IPS-15b (cell line): ENCODE data around the gene SLC24A3.

Source experiments
- H3K27me3 ChIP-seq: one replicate; pipeline ENCODE4 v1.6.1; 2013; ENCODE audit warnings: low read length; ENCODE audit not compliant: control insufficient read depth, insufficient read depth
- H3K36me3 ChIP-seq: one replicate; pipeline ENCODE4 v1.6.1; 2013; ENCODE audit warnings: low read length; ENCODE audit not compliant: control insufficient read depth, insufficient read depth
- H3K4me1 ChIP-seq: one replicate; pipeline ENCODE4 v1.6.1; 2013; ENCODE audit warnings: mild to moderate bottlenecking, low read length; ENCODE audit not compliant: control insufficient read depth, insufficient read depth
- H3K4me3 ChIP-seq: one replicate; pipeline ENCODE4 v1.5.1; 2013; ENCODE audit warnings: low read depth, low read length
- H3K9ac ChIP-seq: one replicate; pipeline ENCODE4 v1.6.1; 2013; ENCODE audit warnings: low read depth, mild to moderate bottlenecking, low read length
- H3K9me3 ChIP-seq: one replicate; pipeline ENCODE4 v1.6.1; 2013; ENCODE audit warnings: mild to moderate bottlenecking, low read length; ENCODE audit not compliant: control insufficient read depth, insufficient read depth

The SLC24A3 gene

DNA sequence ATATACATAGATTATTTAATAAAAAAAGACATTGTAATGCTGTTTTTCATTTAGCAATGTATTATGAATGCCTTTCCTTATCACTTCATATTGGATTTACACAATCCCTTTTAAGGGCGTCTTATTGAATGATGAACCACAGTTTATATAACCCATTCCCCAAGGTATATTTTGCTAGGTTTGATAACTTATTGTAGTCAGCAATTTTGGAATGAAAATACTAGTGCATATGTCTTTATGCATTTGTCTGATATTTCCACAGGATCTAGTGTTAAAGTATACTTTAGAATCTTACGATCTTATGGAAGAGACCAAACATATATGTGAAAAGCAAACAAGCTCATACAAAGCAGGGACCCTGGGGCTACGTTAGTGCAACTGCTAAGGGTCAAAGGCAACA is 365.2 kb downstream of the SLC24A3 start:
- no peaks in the 10 kb centered on the region for H3K9me3 ChIP-seq
- H3K9ac ChIP-seq: no peak overlapping the region
- H3K4me3 ChIP-seq: no peak overlapping the region
- H3K36me3 ChIP-seq: no peaks in the 10 kb centered on the region
- no peaks in the 10 kb centered on the region for H3K27me3 ChIP-seq
- no peaks in the 10 kb centered on the region for H3K4me1 ChIP-seq

DNA sequence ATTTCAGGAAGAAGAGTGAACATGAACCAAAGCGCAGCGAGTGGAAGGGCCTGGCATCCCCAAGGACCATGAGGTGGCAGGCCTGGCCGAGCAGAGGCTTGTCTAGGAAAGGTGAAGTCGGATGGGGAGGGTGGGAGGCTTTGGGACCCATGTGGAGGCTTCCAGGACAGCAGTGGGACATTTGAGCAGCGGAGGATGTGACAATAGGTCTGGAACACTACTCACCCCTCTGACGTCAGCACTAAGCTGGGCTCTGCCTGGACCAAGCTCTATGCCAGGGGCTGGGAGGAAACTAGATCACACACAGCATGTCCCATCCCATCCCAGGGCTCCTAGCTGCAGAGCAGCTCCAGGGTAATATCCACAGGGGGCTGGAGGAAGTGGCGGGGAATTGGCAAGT is 370.3 kb downstream of the SLC24A3 start:
- Histone ChIP-seq H3K36me3 (no peaks in the 10 kb centered on the region), H3K9me3 (no peaks in the 10 kb centered on the region), H3K27me3 (no peaks in the 10 kb centered on the region)

DNA sequence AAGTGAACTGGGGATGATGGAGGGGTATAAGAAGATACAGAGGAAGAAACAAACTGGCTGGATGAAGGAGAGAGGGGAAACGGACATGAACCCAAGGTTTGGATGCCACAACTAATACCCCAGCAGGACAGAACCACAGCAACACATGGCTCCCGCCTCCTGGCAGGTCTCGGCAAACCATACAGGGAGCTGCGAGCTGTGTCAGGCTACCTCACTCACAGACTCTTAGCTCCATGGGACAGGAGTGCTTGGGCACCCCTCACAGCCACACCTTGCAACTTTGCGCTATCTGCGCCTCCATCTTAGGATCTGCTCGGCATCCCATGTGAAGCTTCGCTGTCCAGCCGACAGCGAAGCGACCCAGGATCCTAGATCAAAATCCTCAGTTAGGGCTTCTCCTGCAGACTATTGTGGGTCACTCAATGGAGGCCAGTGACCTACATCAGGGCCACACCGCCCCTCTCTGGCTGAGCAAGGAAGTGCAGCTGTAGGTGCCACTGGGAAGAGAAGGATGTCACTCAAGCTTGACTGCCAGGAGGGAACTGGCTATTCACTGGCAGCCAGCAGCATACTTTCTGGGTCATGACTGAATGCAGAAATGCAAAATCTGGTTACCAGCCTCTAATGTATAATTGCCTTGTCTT is 371.2 kb downstream of the SLC24A3 start:
- H3K36me3 ChIP-seq: no peaks in the 10 kb centered on the region
- H3K4me1 ChIP-seq: no peaks in the 10 kb centered on the region
- no peak overlapping the region for H3K4me3 ChIP-seq
- no peaks in the 10 kb centered on the region for H3K9me3 ChIP-seq
- H3K9ac ChIP-seq: no peak overlapping the region
- no peaks in the 10 kb centered on the region for H3K27me3 ChIP-seq

More for the DNA sequence above, 370.3 kb downstream of the SLC24A3 start:
- H3K4me1 ChIP-seq: no peaks in the 10 kb centered on the region
- H3K9ac ChIP-seq: no peak overlapping the region
- H3K4me3 ChIP-seq: no peak overlapping the region

DNA sequence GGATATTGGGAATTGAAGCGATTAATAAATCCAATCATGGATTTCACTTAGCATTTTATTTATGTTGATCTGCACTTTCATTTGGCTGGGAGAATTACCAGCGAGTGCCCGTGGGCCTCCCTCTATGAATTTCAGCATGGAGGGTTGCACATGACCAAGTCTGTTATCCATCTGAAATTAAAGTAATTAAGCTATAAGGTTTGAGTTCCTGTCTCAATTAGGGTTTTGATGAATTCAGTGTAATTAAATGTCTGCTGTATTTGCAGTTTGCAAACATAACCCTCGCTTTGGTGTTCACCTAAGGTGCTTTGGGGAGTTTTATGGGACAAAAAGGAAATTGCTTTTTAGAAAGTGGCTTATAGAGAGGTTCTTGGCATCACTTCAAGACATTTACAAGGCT is 375.8 kb downstream of the SLC24A3 start:
- Histone ChIP-seq H3K4me1 (no peaks in the 10 kb centered on the region), H3K4me3 (no peak overlapping the region), H3K27me3 (no peaks in the 10 kb centered on the region), H3K9me3 (no peaks in the 10 kb centered on the region), H3K9ac (no peak overlapping the region), H3K36me3 (no peaks in the 10 kb centered on the region)

DNA sequence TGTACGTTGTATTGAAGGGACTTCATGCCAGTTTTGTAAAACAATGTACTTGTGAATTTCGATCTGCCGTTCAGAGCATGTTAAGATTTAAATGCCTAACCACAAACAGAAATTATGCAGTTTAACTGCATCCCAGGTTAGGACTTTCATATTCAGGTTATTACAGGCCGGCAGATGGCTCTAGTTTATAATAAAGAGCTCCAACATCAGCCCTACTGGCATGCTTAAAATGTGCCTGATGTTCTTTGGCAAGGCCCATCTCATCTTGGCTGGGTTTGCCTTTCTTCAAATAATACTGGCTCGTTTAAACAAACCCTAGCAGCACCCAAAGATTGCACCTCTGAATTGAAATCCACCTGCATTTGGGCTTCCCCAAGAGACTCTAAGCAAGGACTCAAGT is 376.3 kb downstream of the SLC24A3 start:
- Histone ChIP-seq H3K4me3 (no peak overlapping the region), H3K36me3 (no peaks in the 10 kb centered on the region), H3K9ac (no peak overlapping the region), H3K4me1 (no peaks in the 10 kb centered on the region), H3K9me3 (no peaks in the 10 kb centered on the region), H3K27me3 (no peaks in the 10 kb centered on the region)

DNA sequence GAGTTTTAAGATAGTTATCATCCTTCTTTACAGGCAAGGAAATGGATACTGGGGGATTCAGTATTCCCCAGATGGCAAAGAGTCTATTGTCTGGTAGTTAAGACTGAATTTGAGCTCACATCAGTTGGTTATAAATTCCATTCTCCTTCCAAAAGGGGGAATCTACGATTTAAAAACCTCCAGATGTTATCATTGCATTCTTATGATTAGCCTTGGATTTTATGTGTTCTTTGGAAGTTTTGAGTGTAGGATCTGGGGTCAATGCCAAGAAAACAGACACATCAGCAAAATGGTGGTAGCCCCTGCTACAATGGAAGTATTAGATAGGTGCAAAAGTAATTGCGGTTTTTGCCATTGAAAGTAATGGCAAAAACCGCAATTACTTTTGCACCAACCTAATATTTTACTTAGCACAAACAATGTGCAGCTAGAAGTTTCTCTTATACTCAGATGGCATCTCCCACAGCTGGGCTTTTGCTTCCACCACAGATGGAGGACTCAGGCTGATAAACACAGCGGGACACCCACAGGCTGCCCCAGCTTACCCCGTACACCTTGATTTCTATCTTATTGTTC is 377.4 kb downstream of the SLC24A3 start:
- Histone ChIP-seq H3K27me3 (no peaks in the 10 kb centered on the region), H3K4me1 (no peaks in the 10 kb centered on the region), H3K9ac (no peak overlapping the region), H3K36me3 (no peaks in the 10 kb centered on the region), H3K9me3 (no peaks in the 10 kb centered on the region), H3K4me3 (no peak overlapping the region)

DNA sequence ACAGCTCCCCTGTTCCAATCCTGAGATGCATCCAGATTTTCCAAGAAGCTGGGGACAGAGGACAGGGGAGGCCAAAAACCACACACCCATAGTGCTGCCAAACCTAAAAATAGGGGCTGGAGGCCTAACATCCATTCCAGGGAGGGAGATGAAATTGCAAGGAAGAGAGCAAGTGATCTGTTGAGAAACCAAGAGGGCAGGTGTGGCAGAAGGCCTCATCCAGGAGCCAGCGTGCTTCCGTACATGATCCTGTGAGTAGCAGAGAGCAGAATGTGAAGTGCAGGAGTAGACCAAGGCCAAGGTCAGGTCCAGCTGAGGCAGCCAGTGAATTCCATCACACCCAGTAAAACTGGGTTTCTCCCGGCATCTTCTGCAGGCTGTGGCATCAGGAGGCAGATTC is 377.9 kb downstream of the SLC24A3 start:
- H3K9ac ChIP-seq: no peak overlapping the region

DNA sequence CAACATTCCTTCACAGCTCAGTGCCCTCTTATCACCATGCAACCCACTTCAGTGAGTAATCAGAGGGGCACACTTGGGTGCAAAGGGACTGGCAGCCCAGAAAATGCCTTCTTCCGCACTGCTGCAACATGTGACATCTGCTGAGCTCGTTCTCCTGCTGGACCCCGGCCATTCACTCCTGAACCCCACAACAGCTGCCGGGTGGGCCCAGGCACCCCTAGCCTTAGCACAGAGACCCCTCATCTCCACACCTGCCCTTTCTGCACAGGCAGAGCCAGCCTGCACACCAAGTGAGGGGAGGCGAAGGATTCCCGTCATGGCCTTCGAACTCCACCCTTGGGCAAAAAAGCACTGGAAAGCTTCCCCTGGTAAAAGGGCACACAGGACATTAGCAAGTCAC is 381.3 kb downstream of the SLC24A3 start:
- Histone ChIP-seq H3K9me3 (no peaks in the 10 kb centered on the region), H3K4me3 (no peak overlapping the region), H3K4me1 (no peaks in the 10 kb centered on the region), H3K9ac (no peak overlapping the region), H3K27me3 (no peaks in the 10 kb centered on the region), H3K36me3 (no peaks in the 10 kb centered on the region)

More for the DNA sequence above, 377.9 kb downstream of the SLC24A3 start:
- Histone ChIP-seq H3K36me3 (no peaks in the 10 kb centered on the region), H3K27me3 (no peaks in the 10 kb centered on the region), H3K4me3 (no peak overlapping the region), H3K4me1 (no peaks in the 10 kb centered on the region), H3K9me3 (no peaks in the 10 kb centered on the region)

DNA sequence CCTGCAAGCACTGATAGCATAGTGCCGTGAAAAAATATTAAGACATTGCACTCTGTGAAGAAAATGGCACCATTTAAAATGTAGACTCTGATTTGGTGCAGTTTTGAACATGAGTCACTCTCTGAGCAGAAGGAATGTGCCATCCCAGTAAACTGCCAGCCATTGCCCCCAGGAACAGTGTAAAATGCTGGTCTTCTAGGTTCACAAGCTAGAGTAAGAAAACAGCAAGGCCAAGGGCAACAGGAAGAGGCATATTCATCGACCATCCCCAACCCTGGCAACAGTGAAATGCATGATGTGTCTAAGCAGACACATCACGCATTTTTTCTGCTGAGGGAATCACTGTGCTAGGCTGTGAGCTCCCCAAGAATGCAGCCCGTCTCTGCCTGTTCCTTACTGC is 382.5 kb downstream of the SLC24A3 start:
- Histone ChIP-seq H3K27me3 (no peaks in the 10 kb centered on the region), H3K9me3 (no peaks in the 10 kb centered on the region), H3K9ac (no peak overlapping the region), H3K4me3 (no peak overlapping the region), H3K4me1 (no peaks in the 10 kb centered on the region), H3K36me3 (no peaks in the 10 kb centered on the region)

DNA sequence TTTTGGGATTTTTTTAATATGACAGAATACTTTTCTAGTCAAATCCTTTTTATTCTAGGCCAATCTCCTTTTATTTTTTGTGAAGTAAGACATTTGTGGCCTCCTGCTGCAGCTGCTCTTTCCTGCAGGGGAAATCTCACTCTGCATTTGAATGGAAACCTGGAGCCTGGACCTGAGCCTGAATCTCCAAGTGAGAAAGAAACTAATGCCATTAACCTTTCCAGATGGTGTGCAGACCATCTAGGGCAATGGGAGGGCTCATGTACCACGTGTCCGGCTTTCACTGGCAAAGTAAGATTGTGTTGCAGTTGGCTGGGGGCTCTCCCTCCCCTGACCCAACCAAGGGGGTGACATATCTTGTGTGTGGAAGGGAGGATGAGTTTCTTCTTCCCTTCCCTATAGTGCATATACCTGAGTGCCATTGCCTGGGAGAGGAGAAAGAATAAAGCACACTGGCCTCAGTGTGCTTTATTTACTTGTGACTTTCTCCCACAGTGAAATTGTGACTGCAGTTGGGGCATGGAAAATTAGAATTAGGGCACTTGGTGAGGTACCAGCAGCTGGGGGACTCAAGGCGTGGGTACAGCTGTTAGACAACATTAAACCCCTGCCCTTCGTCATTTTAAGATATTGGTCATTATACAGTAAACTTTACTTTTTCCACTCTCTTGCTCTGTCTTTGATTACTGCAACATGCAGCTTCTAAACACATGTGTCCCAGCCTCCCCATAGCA is 385.8 kb downstream of the SLC24A3 start:
- H3K36me3 ChIP-seq: no peaks in the 10 kb centered on the region
- no peak overlapping the region for H3K4me3 ChIP-seq
- no peaks in the 10 kb centered on the region for H3K9me3 ChIP-seq
- no peaks in the 10 kb centered on the region for H3K4me1 ChIP-seq
- H3K27me3 ChIP-seq: no peaks in the 10 kb centered on the region
- H3K9ac ChIP-seq: no peak overlapping the region

DNA sequence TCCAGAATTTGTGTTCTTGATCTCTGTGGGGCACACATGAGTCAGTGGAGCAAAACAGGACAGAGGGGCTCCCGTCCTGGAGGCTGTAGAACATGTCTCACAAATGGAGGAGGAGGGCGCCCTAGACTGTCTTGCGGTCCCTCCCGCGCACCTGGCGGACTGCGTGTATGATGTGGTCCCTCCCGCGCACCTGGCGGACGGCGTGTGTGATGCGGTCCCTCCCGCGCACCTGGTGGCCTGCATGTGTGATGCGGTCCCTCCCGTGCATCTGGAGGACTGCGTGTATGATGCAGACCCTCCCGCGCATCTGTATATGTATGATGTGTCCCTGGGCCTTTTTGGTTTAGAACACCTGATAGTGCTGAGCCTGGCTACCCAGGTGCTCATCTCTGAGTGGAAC is 386.8 kb downstream of the SLC24A3 start:
- H3K9me3 ChIP-seq: no peaks in the 10 kb centered on the region
- no peaks in the 10 kb centered on the region for H3K27me3 ChIP-seq
- no peak overlapping the region for H3K4me3 ChIP-seq
- no peaks in the 10 kb centered on the region for H3K36me3 ChIP-seq
- no peak overlapping the region for H3K9ac ChIP-seq
- no peaks in the 10 kb centered on the region for H3K4me1 ChIP-seq

DNA sequence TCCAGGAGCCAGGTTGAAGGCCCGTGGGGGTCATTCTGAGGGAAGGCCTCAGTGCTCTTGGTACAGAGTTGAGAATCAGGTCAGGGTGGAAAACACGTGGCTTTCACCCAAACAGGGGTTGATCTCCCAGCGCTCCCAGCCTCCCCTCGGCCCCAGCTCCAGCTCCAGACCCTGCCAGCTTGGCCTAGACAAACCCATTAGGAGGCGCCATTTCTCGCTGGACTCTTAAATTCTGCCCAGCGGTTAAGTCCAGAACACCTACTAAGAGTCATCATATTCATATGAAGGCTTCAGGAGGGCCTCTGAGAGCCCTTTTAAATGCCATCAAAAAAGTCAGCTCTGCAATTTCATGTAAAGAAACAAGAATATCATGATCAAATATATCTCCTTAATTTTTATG is 387.6 kb downstream of the SLC24A3 start:
- H3K27me3 ChIP-seq: no peaks in the 10 kb centered on the region
- H3K9me3 ChIP-seq: no peaks in the 10 kb centered on the region
- no peaks in the 10 kb centered on the region for H3K36me3 ChIP-seq
- no peak overlapping the region for H3K4me3 ChIP-seq
- no peaks in the 10 kb centered on the region for H3K4me1 ChIP-seq
- no peak overlapping the region for H3K9ac ChIP-seq
